Lower leg skin (tissue), 4 donors: ENCODE measurements around the gene NME3. TPM values are rescaled to one million over a fixed set of nuclear protein-coding genes. Genes with fewer than 3 reads are reported as not detected.

Experiments
- DNase-seq, 2 donors: peaks; one replicate each; pipeline ENCODE4 v3.0.0-alpha.2; 2019; ENCODE audit warnings: low spot score in 2 of 2
- H3K4me3 ChIP-seq: fragments of 200-600 bp; sonication (generic); 2 replicates; pipeline ENCODE4 v1.5.1; 2017; ENCODE audit warnings: mild to moderate bottlenecking, low read depth; ENCODE audit not compliant: poor library complexity, severe bottlenecking
- POLR2A ChIP-seq, 2 donors: fragments of 450-650 bp; IDR thresholded peaks; one replicate each; pipeline ENCODE4 v1.6.1; 2016 to 2017; ENCODE audit warnings: antibody characterized with exemption in 2 of 2, mild to moderate bottlenecking in 1 of 2, moderate library complexity in 1 of 2
- WGBS, 2 donors: methylation state at CpG; one replicate each; pipeline ENCODE4 v1.1.5; 2018; 5-methylcytosine and 5-hydroxymethylcytosine counted together
- intact Hi-C: fragments of 100-400 bp; cut with DNase I; formaldehyde crosslinking; loops from one replicate; pipeline ENCODE4 v1.15.0; 2023; ENCODE audit warnings: low total_unique reads
- total RNA-seq, 4 donors: library from RNA; depleted of rRNA; stranded (reverse); fragments of >200 nt; gene quantifications; one replicate each; pipeline ENCODE4 v1.1.0, GENCODE V29; 2016
- TF ChIP-seq, protein P1 (sequence below), 3 donors: fragments of 450-650 bp; IDR thresholded peaks; one replicate each; pipeline ENCODE4 v1.5.1; 2016; ENCODE audit warnings: antibody characterized with exemption in 3 of 3, mild to moderate bottlenecking in 3 of 3, moderate library complexity in 2 of 3

The NME3 gene
- total RNA-seq, 4 donors from 2014 or later: 77.7 to 98.4 (median 85.8) TPM

DNA sequence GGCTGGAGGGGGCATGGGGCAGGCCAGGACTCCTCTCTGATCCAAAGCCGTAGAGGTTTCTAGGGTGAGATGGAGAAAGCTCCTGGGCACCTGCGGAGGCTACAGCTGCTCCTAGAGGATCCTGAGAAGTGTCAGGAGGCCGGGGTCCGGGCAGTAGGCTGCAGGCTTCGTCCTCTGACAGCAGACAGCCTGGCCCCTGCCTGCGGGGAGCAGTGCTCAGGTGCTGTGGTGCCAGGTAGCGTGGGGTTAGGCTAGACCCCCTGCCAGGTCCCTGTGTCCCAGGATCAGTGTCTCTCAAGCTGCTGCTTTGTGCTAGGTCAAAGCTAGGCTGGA lies 3.1 kb upstream of the NME3 start:
- WGBS, 2 donors: 82 to 85% methylated on average over 7 of the region's 7 CpGs
- TF ChIP-seq, protein P1, sequence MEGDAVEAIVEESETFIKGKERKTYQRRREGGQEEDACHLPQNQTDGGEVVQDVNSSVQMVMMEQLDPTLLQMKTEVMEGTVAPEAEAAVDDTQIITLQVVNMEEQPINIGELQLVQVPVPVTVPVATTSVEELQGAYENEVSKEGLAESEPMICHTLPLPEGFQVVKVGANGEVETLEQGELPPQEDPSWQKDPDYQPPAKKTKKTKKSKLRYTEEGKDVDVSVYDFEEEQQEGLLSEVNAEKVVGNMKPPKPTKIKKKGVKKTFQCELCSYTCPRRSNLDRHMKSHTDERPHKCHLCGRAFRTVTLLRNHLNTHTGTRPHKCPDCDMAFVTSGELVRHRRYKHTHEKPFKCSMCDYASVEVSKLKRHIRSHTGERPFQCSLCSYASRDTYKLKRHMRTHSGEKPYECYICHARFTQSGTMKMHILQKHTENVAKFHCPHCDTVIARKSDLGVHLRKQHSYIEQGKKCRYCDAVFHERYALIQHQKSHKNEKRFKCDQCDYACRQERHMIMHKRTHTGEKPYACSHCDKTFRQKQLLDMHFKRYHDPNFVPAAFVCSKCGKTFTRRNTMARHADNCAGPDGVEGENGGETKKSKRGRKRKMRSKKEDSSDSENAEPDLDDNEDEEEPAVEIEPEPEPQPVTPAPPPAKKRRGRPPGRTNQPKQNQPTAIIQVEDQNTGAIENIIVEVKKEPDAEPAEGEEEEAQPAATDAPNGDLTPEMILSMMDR (IDR thresholded peaks at IDR 0.05): no peak
- no peak for TF ChIP-seq POLR2A (IDR thresholded peaks at IDR 0.05)
- DNase-seq: no peak
- intact Hi-C loops: no loop called here
- H3K4me3 ChIP-seq: no peak overlapping the region

DNA sequence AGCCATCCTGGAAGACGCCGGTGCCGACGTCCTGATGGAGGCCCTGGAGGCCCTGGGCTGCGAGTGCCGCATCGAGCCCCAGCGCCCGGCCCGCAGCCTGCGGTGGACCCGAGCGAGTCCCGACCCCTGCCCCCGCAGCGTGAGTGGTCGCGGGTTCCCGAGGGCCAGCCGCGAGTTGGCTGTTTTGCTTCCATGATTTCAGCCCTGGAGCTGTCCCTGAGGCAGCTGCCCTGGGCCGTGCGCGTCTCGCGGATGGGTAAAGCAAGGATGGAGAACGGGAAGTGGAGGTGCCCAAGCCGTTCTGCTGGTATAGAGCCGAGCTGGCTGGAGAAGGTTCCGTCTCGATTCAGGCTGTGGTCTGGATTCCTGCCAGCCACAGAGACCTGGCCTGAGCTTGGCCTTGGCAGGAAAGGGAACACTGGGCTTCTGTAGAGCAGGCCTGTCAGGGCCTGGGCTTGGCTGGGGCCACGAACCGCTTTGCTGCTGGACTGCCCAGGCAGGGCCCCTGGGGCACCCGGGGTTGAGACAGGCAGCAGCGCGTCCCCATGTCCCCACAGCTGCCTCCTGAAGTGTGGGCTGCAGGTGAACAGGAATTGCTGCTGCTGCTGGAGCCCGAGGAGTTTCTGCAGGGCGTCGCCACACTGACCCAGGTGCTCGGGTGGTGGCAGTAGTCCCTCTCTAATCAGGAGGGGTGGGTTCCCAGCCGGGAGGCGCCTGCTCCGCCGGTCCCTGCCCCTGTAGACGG lies 2.5 kb upstream of the NME3 start:
- DNase-seq: no peak
- intact Hi-C loops: no loop called here
- WGBS, 2 donors: 3 to 15% methylated on average over 21 to 31 of the region's 45 CpGs
- H3K4me3 ChIP-seq: peak overlapping the region; percentile 69
- TF ChIP-seq, protein P1 (IDR thresholded peaks at IDR 0.05): no peak
- no peak for TF ChIP-seq POLR2A (IDR thresholded peaks at IDR 0.05)

DNA sequence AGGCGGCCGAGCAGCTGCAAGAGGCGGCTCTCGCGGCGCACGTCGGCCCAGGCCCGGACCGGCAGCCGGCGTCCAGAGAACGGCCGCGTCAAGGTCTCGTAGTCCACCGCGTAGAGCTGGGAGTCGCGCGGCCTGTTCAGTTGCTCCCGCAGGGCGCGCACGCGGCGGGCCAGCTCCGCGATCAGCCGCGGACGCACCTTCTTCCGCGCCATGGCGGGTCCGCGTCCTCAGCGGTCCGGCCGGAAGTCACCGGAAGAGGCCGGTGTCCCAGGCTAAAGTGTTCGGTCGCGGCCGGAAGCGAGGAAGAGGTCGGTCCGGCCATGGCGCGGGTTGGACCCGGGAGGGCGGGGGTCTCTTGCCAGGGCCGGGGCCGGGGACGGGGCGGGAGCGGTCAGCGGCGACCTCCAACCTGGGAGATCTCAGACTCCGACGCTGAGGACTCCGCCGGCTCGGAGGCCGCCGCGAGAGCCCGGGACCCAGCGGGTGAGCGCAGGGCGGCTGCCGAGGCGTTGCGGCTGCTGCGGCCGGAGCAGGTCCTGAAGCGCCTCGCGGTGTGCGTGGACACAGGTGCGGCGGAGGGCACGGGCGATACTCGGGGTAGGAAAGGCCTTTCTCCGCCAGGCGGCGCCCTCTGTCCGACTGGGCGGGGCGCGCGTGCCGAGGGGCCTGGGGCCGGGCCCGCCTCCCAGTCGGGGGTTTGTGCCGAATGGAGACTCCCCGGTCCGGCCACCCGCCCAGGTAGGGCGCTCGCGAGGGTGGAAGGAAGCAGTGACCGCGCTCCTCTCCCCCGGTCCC lies 1.8 kb upstream of the NME3 start, which contains the start of gene MRPS34:
Gene MRPS34 (minus strand): TSS at position 227 of the 795 bp plus-strand sequence. CDS start 15 bp downstream, at position 212.
- peak in 1 of 2 donors; percentile 96 for DNase-seq
- WGBS, 2 donors: 1% methylated on average over 26 to 66 of the region's 108 CpGs
- TF ChIP-seq, protein P1 (IDR thresholded peaks at IDR 0.05): no peak
- TF ChIP-seq POLR2A (IDR thresholded peaks at IDR 0.05): no peak
- peak within 1 kb of the TSS; percentile 69 for H3K4me3 ChIP-seq
- intact Hi-C loops: no loop called here

DNA sequence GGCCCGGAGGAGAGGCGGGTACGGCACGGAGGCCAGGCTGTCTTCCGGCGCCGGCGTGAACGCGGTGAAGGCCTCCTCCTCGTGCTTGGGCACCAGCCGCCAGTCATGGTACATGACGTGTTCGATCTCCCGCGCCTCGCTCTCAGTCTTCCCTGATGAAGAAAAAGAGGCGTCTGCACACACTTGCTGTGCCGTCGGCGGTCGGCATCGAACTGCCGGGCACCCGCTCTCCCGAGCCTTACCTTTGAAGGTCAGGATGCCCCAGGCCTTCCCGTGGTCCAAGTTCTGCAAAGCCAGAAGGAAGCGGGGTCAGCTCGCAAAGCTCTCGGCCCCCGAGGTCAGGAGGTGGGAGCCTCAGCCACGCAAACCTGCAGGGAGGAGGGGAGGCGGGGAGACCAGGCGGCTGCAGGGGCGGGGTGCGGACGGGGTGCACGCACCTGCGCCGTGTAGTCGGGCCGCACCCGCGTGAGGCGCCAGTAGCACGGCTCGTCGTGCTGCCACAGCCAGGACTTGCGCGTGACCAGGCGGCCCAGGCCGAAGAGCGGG lies 1.1 kb upstream of the NME3 start, which contains the start of gene EME2:
Gene EME2 (plus strand): TSS at position 449 of the 546 bp plus-strand sequence. CDS start 418 bp downstream, outside the sequence.
- peak within 1 kb of the TSS; percentile 69 for H3K4me3 ChIP-seq
- WGBS, 2 donors: 1% methylated on average over 26 to 34 of the region's 53 CpGs
- no peak for DNase-seq
- no peak for TF ChIP-seq POLR2A (IDR thresholded peaks at IDR 0.05)
- TF ChIP-seq, protein P1 (IDR thresholded peaks at IDR 0.05): no peak
- intact Hi-C loops: no loop called here

DNA sequence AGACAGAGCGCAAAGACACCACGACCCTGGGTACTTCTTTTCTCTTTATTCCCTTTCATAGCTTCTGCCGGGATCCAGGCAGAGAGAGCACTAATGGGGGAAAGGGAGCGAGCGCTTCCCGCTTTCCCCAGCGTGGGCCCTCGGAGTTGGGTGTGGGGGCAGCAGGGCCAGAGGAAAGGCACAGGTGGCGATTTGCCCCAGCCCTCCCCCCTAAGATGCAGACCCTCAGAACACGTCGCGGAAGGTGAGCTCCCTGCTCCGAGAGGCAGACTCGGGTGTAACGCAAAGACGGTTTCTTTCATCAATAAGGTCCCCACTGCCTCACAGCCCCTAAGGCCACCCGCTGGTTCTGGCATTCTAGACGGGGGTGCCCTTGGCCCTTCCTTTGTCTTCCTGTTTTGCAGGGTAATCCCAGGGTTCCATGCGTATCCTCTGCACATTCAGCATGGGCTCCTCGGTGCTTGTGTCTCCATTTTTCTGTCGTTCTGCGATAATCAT lies 570 bp upstream of the NME3 start:
- 5 to 7% methylated on average over 22 of the region's 22 CpGs for WGBS, 2 donors
- intact Hi-C loops: no loop called here

More for the DNA sequence above, 570 bp upstream of the NME3 start:
- TF ChIP-seq, protein P1 (IDR thresholded peaks at IDR 0.05): no peak
- no peak for TF ChIP-seq POLR2A (IDR thresholded peaks at IDR 0.05)
- no peak for DNase-seq
- H3K4me3 ChIP-seq: peak overlapping the region; percentile 69
